GM18873 (cell line): ENCODE data around the gene JHY.
A peak's percentile ranks its signal among the peaks of the same experiment; 100 is the strongest.
"Not testable (repeated sequence)": the region's sequence is repeated elsewhere in the genome, so short reads cannot be mapped to it uniquely, and the experiment has no call there.

Experiments
- ATAC-seq: cut with Tn5 transposase; IDR thresholded peaks from one replicate; pipeline ENCODE4 v1.9.1; 2021; ENCODE audit warnings: mild to moderate bottlenecking, moderate library complexity, moderate number of reproducible peaks; ENCODE audit not compliant: unreplicated experiment, low FRiP score

The JHY gene

DNA sequence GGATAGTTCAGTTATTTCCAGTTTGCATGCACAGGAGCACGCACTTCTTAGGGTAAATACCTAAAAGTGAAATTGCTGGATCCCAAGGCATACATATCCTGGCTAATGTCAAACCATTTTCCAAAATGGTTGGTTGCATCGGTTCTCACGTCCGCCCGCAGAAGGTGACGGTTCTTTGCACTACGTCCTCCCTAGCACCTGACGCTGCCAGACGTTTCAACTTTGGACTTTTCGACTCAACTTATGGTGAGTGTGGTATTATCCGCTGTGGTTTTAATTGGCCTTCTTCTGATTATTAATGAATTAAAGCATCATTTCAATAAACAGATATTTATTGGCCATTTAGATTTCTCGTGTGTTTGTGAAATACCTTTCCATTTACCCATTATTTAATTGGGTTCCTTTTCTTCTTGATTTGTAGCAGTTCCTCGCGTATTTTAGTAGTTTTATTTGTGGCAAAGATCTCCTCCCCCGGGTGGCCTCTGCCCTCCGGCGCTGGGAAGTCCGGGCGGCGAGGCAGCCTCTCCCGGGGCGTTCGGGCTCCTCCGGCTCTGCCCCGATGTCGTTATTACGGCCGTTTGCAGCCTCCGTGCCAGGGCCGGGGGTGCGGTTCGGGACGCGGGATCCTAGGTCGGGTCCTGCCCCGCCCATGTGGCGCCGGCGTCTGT lies at the start of gene JHY:
TSS of gene JHY (plus strand) at position 571 of the 668 bp plus-strand sequence. CDS start 3,091 bp downstream, outside the sequence.
- ATAC-seq: no peak

DNA sequence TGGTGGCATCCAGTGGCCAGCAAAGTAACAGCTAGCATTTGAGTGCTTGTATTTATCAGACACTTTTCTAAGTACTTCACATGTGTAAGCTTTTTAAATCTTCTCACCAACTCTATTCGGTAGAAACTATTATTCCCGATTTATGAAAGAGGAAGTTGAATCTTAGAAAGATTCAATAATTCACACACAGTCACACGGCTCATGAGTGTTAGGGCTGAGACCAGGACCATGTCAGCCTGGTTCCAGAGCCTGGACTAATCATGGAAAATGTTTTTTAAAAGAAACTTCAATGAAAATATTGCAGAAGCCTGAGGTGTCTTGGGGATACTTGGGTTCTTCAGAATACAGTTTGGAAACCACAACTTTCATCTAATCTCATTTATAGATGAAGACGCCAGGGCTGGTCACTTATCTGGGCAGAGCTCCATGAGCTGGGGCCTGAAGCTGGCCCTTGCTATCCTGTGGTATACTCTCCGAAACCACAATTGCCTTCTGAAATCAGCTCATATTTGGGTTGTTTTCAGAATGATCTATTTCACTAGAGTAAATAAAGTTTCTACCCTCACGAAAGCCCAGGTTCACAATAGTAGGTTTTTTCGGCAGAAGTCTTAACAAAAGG lies 48.6 kb upstream of the JHY start:
- no peak for ATAC-seq

DNA sequence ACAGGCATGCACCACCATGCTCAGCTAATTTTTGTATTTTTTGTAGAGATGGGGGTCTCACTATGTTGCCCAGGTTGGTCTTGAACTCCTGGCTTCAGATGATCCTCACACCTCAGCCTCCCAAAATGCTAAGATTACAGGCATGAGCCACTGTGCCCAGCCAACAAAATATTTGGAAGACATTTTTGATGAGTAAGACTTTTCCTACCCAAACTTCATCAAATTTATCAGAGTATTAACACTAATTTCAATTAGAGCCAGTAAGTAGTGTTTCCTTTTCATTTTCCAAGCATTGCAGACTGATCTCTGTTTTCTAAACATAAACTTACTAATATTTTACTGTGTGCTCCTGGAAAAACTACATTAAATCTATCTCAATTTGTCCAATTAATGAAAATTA lies 45.6 kb upstream of the JHY start:
- no peak for ATAC-seq

DNA sequence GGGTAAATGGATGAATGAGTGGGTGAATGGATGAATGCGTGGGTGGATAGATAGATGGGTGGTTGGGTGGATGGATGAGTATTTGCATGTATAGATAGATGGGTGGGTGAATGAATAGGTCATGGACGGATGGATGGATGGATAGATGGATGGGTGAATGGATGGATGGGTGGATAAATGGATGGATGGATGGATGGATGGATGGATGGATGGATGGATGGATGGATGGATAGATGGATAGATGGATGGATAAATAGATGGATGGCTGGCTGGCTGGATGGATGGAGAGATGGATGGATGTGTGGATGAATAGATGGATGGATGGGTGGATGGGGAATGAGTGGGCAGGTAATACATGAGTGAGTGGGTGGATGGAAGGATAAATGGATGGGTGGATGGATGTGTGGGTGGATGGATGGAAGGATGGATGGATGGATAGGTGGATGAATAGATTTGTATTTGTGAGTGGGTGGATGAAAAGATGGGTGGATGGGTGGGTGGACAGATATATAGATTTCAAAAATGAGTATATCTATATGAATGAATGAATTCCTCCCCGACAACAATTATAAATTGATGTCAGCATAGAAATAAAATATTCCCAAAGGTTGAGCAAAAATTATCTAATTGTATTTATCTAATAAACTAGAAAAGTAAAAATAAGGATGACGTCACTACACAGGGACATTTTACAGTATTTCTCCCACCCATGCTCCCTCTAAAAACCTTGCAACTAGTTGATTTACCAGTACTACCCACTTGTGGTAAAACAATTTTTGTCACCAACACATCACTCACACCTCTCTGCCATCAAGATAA lies 44.8 kb upstream of the JHY start:
- ATAC-seq: no peak

DNA sequence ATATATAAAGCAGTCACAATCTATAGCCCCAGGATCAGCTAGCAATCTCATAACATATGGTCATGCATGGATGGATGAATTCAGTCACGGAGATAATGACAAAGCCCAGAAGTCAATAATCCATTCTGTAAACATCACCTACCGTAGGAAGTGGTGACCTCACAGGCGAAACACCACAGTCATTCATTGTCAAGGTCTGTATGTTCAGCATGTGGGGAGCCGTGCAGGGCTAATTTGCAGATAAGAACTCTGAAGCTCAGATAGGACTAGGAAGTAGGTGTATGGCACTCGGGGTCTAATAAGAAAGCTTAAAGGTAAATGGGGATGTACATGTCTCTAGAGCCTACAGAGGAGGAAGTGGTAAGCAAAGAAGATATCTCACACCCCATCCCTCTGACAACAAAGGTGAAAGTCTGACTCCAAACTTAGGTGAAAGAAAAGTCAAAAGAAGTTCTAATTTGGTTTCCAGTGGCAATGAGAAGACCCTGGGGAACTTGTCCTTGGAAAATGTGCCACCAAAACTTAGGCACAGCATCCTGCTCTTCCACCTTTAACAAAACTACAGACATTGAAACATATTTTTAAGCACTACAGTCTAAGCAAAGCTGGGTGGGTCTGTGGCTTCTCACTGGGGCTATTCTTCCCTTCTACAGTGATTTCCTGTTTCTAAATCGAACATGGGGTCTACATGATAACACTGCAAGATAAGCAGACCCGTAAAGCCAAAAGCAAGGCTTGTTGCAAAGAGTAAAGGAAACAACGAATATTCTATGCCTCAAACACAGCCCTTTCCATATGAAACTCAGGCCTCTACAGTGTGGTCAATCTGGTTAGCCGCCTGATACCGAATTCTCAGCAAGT lies 39.0 kb upstream of the JHY start:
- peak; percentile 72 for ATAC-seq

DNA sequence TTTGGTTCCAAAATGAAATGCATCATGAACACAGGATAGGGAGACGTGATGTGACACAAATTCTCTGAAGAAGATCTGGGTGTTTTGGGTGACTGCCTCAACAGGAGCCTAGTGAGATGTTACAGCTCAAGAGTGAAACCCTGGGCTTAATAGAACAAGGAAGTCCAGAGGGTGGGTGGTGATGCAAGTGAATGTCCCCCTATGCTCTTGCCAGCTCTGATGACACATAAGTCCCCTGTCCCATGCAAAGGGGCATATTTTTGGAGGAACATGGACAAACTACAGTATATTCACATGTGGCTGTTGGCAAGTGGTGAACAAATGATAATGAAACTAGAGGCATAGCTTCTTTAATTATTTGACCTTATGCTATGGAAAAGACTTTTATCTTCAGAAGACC lies 35.1 kb upstream of the JHY start:
- no peak for ATAC-seq

DNA sequence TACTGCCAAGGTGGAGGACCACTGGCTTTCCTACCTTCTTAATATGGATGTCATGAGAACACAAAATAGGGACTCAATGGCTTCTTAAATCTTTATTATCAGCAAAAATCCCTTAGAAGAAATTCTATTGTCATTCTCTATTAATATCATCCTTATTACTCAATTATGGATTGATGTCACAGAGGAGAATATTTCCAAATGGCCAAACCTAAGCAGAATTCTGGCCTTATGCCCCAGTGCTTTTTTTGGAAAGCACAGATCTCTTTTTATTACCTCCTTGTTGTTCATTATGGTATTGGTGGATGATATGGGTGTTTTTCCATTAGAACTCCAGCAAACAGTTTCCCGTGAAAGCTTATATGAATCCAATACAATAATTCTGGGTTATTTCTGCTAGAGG lies 34.4 kb upstream of the JHY start:
- no peak for ATAC-seq

DNA sequence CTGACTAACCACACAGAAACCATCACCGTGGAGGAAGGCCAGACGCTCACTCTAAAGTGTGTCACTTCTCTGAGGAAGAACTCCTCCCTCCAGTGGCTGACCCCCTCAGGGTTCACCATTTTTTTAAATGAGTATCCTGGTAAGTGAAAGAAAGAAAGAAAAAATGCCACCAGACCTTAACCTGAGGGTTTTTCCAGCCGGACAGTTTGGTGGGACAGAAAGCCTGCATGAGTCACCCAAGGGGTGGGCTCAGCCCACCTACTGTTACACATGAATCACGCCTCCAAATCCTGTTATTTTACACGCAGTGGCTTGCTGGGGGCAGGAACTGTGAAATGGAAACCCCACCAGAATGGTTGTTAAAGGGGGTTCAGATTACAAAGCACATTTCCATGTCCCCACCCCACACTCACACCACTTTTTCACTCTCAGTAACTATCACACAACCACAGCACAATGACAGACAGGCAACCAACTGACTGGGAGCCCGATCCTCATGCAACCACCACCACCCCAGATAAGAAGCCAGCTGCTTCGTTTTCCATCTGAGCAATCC lies 32.4 kb upstream of the JHY start:
- no peak for ATAC-seq

DNA sequence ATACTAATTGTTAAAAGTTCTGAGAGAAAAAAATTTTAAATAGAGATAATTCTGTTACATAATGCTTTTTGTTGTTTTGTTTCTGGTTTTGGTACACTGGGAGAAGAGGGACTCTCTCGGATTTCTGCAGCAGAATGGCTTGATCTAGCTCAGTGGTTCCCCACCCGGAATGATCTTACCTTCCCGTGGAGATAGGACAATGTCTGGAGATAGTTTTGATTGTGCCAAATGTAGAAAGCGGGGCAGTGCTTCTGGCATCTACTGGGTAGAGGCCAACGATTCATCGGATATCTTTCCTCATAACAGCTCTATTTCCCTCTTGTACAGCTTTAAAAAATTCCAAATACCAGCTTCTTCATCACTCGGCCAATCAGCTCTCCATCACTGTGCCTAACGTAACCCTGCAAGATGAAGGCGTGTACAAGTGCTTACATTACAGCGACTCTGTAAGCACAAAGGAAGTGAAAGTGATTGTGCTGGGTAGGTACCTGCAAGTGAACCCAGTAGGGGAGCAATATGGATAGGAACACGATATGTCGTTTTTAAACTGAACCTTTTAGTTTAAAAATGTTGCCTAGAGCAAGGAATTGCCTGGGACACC lies 31.1 kb upstream of the JHY start:
- no peak for ATAC-seq

DNA sequence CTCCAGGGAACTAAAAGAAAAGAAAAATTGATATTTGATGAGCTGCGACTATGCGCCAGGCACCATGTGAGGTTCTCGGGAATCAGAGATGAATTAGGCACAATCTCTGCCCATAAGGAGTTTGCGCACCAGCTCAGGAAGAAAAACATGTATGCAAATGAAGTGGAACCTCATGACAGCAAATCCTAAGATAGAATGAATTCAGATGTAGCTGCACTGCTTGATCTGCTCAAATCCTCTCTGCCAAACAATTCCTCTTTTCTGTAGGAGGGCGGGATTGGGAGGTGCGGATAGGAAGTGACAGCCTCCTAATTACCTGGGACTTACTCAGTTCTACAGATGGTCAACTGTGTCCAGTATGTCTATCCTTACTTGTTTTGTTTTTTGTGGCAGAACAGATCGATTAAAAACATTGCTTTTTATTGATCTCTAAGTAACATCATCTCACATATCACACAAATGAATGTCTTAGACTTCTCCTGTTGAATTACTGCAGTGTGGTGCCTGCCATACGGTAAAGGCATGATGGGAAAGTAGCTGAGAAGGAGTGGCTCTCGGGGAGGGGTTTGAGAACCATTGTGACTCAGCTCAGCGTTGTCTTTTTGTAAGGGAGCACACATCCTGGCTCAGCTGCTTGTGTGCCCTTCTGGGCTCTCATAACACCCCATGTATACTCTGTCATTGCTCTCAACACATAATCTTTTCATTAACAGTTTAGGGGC lies 30.3 kb upstream of the JHY start:
- ATAC-seq: no peak

DNA sequence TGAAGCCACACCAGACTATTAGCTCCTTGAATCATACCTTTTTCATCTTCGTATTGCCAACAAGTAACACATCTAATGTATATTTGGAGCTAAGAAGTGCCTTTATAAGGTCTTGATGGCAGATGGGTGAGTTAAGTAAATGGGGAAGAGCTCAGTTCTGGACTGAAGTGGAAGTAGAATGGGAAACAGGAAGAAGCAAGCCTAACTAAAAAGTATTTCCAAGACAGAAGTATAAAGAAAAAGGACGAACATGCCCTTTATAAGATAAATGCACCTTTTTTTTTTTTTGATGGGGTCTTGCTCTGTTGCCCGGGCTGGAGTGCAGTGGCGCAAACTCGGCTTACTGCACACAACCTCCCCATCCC lies 29.8 kb upstream of the JHY start:
- ATAC-seq: no peak

DNA sequence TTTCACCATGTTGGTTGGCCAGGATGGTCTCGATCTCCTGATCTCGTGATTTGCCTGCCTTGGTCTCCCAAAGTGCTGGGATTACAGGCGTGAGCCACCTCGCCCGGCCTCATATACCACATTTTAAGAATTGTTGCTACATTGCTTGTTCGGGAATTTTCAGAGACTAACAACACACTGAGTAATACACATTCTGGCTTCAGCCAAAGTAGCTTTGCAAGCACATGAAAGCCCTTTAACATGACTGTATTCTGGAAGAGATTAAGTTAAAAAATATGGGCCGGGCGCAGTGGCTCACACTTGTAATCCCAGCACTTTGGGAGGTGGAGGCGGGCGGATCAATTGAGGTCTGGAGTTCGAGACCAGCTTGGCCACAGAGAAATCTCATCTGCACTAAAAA lies 29.3 kb upstream of the JHY start:
- no peak for ATAC-seq

DNA sequence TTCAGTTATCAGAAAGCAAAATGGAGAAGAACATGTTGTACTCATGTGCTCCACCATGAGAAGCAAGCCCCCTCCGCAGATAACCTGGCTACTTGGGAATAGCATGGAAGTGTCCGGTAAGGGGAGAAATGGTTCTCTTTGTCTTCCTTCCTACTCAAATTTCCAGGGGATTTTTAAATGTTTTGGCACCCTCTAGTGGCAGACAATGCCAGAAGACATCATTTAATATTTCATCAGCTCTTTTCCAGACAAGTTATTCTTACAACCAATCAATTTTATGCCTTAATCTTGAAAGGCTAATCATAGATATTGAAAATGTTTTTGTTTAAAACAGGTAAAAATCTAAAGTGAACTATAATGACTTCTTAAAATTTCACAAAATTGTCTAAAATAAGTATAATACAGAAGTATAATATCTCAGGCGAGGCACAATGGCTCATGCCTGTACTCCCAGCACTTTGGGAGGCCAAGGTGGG lies 28.6 kb upstream of the JHY start:
- no peak for ATAC-seq

DNA sequence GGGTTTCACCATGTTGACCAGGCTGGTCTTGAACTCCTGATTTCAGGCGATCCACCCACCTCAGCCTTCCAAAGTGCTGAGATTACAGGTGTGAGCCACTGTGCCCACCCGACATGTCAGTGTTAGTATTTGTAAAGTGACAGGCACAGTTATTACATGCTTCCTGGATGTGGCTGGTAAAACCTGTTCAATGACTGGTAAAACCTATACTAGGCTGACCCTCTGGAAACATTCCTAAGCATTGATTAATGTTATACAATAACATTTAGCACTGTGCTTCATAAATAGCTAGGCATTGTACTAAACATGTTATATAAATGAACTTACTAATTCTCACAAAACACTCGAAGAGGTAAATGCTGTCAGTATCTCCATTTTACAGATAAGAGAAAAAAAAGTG lies 20.9 kb upstream of the JHY start:
- no peak for ATAC-seq

DNA sequence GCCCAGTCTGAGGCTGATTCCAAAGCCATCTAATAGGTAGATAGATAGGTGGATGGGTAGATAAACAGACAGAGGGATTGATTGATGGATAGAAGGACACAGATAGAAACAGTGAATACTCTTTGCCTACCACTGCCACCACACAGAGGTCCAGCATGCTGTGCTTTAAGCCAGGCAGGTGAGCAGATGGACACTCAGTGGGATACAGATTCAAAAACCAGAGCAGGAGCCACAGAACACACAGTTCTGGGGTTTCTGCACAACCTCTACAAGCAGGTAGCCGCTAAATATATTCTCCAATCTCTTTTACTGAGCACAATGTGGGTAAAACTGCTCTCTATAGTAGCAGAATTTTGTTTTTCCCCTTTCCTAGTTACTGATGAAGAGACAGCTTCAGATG lies 20.5 kb upstream of the JHY start:
- no peak for ATAC-seq

DNA sequence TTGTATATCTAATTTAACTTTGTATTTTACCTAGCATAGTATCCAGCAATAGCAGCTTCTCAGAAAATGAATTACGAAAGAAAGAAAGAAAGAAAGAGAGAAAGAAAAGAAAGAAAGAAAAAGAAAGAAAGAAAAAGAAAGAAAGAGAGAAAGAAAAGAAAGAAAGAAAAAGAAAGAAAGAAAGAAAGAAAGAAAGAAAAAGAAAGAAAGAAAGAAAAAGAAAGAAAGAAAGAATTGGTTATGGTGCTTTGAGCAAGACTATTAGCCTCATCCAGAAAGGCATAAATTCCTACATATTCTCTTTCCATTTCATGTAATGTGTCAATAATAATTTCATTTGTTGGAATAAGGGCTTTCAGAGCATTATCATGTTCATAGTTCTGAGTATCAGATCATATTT lies 19.4 kb upstream of the JHY start:
- not testable (repeated sequence) for ATAC-seq

DNA sequence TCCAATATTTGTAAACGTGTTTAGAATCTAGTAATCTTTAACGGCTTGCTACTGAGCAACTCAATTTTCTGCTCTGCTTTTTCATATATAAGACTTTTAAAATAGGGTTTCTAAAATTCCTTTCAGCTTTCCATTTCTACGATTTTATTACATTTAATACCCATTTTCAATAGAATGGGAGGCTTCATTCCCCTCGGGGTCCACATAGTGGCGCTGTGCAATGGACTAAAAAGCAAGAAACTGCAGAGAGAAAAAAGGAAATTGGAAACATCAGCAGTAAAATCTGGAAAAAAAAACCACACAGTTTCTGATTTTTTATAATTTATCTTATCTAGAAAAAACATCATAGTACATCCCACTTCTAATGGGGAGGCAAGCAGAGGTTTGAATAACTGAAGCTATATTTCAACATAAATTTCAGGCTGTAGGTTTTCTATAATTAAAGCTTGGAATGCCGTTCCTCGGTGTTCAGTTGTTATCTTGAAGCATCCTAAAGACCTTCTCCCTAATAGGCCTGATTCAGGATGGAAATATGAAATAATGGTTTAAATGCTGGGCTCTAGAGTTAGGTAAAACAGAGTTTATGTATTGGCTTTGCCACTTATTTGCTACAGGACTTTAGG lies 18.7 kb upstream of the JHY start:
- ATAC-seq: no peak

DNA sequence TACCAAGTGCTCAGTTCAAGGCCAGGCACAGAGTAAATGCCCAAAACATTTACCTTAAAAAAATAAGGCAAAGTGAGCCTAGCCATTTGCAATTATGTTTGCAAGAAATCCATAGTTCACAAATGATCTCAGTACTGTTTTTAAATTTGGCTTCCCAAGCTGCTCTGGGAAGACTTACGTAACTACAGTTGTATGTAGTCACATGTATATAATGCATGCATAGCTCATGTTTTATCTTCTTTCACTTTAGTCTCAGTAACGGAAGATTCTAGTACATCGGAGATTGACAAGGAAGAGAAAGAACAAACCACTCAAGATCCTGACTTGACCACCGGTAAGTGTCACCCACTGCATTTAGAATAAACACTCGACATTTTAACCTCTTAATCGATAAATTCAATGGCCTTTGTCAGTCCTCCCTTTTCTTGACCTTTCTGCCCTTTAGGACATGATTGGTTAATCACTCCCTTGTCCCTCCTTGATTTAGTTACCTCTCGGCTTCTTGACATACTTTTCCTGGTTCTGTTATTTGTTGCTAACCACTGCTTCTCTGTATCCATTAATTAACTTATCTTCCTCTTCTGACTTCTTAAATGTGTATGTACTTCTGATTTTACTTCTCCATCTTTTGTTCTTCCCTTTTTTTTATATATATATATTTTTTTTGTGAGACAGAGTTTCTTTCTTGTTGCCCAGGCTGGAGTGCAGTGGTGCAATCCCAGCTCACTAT lies 18.0 kb upstream of the JHY start:
- ATAC-seq: no peak
